Measurements from ENCODE around the gene TRIM47. TPM values are rescaled to one million over a fixed set of nuclear protein-coding genes. Genes with fewer than 3 reads are reported as not detected.

The TRIM47 gene
- total and polyA plus RNA-seq, 2 of the 13 experiments (the other 11 are each of a cell fraction or from before 2014, with no cell fraction given): 33.5 to 82.0 TPM

DNA sequence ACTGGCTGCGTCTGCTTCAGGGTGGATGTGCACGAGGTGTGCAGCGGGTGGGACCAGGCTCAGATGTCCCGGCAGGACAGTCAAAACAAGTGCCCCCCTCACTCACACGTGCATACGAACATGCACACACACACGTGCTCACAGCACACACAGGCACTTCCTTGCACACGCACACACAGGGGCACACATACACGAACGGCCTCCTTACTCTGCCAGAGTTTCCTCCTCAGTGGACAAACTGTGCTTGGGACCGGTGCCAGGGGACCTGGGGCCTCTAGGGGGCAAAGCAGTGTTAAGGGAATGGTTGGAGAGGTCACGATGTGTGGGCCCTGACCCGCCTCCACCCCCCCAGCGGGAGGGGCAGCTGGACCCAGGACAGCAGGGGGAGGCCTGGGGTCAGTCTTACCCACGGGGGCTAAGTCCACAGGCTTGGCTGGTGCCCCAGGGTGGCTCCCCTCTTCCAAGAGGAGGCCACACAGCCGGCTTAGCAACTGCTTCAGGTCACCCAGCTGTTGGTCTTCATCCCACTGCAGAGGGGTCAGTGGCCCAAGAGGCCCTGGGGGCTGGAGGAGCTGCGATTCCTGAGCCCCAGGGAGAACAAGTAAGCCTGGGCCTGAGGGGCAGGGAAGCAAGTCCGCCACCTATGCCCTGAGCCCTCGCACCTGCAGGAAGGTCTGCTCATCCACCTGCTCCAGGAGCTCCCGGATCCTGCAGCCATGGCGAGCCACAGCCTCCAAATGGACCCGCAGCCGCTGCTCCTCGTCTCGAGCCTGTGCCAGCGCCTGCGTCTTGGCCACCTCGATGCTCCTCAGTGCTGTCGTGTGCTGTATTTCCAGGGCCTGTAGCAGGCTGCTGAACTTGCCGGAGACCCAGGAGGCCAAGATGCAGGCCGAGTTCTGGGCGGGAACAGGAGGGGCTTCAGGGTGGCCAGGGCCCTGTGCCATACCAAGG, 13.5 kb upstream of the TRIM47 start (continued):
- TF ChIP-seq, protein P1, sequence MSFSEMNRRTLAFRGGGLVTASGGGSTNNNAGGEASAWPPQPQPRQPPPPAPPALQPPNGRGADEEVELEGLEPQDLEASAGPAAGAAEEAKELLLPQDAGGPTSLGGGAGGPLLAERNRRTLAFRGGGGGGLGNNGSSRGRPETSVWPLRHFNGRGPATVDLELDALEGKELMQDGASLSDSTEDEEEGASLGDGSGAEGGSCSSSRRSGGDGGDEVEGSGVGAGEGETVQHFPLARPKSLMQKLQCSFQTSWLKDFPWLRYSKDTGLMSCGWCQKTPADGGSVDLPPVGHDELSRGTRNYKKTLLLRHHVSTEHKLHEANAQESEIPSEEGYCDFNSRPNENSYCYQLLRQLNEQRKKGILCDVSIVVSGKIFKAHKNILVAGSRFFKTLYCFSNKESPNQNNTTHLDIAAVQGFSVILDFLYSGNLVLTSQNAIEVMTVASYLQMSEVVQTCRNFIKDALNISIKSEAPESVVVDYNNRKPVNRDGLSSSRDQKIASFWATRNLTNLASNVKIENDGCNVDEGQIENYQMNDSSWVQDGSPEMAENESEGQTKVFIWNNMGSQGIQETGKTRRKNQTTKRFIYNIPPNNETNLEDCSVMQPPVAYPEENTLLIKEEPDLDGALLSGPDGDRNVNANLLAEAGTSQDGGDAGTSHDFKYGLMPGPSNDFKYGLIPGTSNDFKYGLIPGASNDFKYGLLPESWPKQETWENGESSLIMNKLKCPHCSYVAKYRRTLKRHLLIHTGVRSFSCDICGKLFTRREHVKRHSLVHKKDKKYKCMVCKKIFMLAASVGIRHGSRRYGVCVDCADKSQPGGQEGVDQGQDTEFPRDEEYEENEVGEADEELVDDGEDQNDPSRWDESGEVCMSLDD (CRISPR knock-in tag; IDR thresholded peaks at IDR 0.05; ENCODE audit: borderline replicate concordance): peak; percentile 89
- no peak; the same call in 1 of the 2 replicates for TF ChIP-seq AFF4 (CRISPR knock-in tag; IDR thresholded peaks at IDR 0.05)
- no peak for TF ChIP-seq ZNF234 (CRISPR knock-in tag; conservative IDR thresholded peaks at IDR 0.05)
- peak; percentile 7; the same call in 1 of the 2 replicates for TF ChIP-seq ZNF792 (CRISPR knock-in tag; IDR thresholded peaks at IDR 0.05)
- no peak for TF ChIP-seq ZSCAN30 (CRISPR knock-in tag; IDR thresholded peaks at IDR 0.05)
- no peak for TF ChIP-seq PHF5A (CRISPR knock-in tag; IDR thresholded peaks at IDR 0.05; ENCODE audit: low read depth, unreplicated experiment)
- peak; percentile 41 for TF ChIP-seq TARDBP (CRISPR knock-in tag; IDR thresholded peaks at IDR 0.05)
- TF ChIP-seq NFRKB (IDR thresholded peaks at IDR 0.05): no peak
- TF ChIP-seq, protein P2, sequence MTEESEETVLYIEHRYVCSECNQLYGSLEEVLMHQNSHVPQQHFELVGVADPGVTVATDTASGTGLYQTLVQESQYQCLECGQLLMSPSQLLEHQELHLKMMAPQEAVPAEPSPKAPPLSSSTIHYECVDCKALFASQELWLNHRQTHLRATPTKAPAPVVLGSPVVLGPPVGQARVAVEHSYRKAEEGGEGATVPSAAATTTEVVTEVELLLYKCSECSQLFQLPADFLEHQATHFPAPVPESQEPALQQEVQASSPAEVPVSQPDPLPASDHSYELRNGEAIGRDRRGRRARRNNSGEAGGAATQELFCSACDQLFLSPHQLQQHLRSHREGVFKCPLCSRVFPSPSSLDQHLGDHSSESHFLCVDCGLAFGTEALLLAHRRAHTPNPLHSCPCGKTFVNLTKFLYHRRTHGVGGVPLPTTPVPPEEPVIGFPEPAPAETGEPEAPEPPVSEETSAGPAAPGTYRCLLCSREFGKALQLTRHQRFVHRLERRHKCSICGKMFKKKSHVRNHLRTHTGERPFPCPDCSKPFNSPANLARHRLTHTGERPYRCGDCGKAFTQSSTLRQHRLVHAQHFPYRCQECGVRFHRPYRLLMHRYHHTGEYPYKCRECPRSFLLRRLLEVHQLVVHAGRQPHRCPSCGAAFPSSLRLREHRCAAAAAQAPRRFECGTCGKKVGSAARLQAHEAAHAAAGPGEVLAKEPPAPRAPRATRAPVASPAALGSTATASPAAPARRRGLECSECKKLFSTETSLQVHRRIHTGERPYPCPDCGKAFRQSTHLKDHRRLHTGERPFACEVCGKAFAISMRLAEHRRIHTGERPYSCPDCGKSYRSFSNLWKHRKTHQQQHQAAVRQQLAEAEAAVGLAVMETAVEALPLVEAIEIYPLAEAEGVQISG (CRISPR knock-in tag; IDR thresholded peaks at IDR 0.05): peak; percentile 80
- TF ChIP-seq ZNF232 (CRISPR knock-in tag; IDR thresholded peaks at IDR 0.05; ENCODE audit: borderline replicate concordance): peak; percentile 77
- TF ChIP-seq ZNF781 (CRISPR knock-in tag; IDR thresholded peaks at IDR 0.05; ENCODE audit: borderline replicate concordance, not compliant biosample characterization): peak; percentile 73
- TF ChIP-seq SAFB2 (CRISPR knock-in tag; IDR thresholded peaks at IDR 0.05; ENCODE audit: borderline replicate concordance, low read depth): peak; percentile 96
- TF ChIP-seq ZNF264 (CRISPR knock-in tag; IDR thresholded peaks at IDR 0.05): peak; percentile 81; the same call in 1 of the 2 replicates
- TF ChIP-seq AGO2 (optimal IDR thresholded peaks at IDR 0.05; ENCODE audit: low read depth, low read length): peak; percentile 93
- TF ChIP-seq, protein P3, sequence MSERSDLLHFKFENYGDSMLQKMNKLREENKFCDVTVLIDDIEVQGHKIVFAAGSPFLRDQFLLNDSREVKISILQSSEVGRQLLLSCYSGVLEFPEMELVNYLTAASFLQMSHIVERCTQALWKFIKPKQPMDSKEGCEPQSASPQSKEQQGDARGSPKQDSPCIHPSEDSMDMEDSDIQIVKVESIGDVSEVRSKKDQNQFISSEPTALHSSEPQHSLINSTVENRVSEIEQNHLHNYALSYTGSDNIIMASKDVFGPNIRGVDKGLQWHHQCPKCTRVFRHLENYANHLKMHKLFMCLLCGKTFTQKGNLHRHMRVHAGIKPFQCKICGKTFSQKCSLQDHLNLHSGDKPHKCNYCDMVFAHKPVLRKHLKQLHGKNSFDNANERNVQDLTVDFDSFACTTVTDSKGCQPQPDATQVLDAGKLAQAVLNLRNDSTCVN (CRISPR knock-in tag; IDR thresholded peaks at IDR 0.05; ENCODE audit: borderline replicate concordance): no peak
- peak; percentile 57; the same call in 1 of the 2 replicates for TF ChIP-seq HMG20B (CRISPR knock-in tag; conservative IDR thresholded peaks at IDR 0.05)
- no peak; the same call in 1 of the 2 replicates for TF ChIP-seq RNF2 (conservative IDR thresholded peaks at IDR 0.05; ENCODE audit: low read depth)

All from HepG2 (cell line).